Right lobe of liver (tissue), 4 donors: ENCODE results near the gene AGRN.

Experiments used
- POLR2A ChIP-seq: fragments of 450-650 bp; IDR thresholded peaks from one replicate; pipeline ENCODE4 v1.6.1; 2017; ENCODE audit warnings: antibody characterized with exemption, mild to moderate bottlenecking
- TF ChIP-seq, protein P1 (sequence below), 4 donors: fragments of 200-600 bp in 3 of 4; fragments of 450-650 bp in 1 of 4; IDR thresholded peaks; one replicate each; pipeline versions ENCODE4 v1.5.1 to v1.8.0; 2016 to 2022; ENCODE audit warnings: antibody characterized with exemption in 4 of 4, mild to moderate bottlenecking in 2 of 4
- donor health status: DM: no; HTN: no; CAD: no.
- donor health status: DM: no; HTN: no; CAD: no.
- donor health status: DM: no; HTN: yes; CAD: no.

- TF ChIP-seq, protein P1, sequence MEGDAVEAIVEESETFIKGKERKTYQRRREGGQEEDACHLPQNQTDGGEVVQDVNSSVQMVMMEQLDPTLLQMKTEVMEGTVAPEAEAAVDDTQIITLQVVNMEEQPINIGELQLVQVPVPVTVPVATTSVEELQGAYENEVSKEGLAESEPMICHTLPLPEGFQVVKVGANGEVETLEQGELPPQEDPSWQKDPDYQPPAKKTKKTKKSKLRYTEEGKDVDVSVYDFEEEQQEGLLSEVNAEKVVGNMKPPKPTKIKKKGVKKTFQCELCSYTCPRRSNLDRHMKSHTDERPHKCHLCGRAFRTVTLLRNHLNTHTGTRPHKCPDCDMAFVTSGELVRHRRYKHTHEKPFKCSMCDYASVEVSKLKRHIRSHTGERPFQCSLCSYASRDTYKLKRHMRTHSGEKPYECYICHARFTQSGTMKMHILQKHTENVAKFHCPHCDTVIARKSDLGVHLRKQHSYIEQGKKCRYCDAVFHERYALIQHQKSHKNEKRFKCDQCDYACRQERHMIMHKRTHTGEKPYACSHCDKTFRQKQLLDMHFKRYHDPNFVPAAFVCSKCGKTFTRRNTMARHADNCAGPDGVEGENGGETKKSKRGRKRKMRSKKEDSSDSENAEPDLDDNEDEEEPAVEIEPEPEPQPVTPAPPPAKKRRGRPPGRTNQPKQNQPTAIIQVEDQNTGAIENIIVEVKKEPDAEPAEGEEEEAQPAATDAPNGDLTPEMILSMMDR (IDR thresholded peaks at IDR 0.05): no peak
- TF ChIP-seq POLR2A: no peak
Measured at GRCh38 chr1:1053022-1053421, 33.1 kb downstream of the AGRN start.
